Parathyroid adenoma (tissue), 2 donors: Measurements from ENCODE around the gene IQGAP3.
A peak's percentile ranks its signal among the peaks of the same experiment; 100 is the strongest.

ENCODE experiments used
- H2AFZ ChIP-seq: fragments of 300-600 bp; sonication (generic); one replicate; pipeline ENCODE4 v1.7.0; 2017; ENCODE audit warnings: antibody characterized with exemption, mild to moderate bottlenecking
- H3K27ac ChIP-seq: fragments of 300-600 bp; sonication (generic); one replicate; pipeline ENCODE4 v1.7.0; 2017
- H3K27me3 ChIP-seq: fragments of 300-600 bp; sonication (generic); one replicate; pipeline ENCODE4 v1.7.0; 2017; ENCODE audit warnings: low read length; ENCODE audit not compliant: control insufficient read depth, insufficient read depth
- H3K36me3 ChIP-seq: fragments of 300-600 bp; sonication (generic); one replicate; pipeline ENCODE4 v1.7.0; 2017; ENCODE audit warnings: low read length; ENCODE audit not compliant: control insufficient read depth, insufficient read depth
- H3K4me1 ChIP-seq: fragments of 300-600 bp; sonication (generic); one replicate; pipeline ENCODE4 v1.7.0; 2017; ENCODE audit warnings: control low read depth
- H3K4me2 ChIP-seq: fragments of 300-600 bp; sonication (generic); one replicate; pipeline ENCODE4 v1.7.0; 2017; ENCODE audit warnings: low read length
- H3K4me3 ChIP-seq: fragments of 300-600 bp; sonication (generic); one replicate; pipeline ENCODE4 v1.7.0; 2017; ENCODE audit warnings: low read depth, low read length
- H3K79me2 ChIP-seq: fragments of 300-600 bp; sonication (generic); one replicate; pipeline ENCODE4 v1.7.0; 2017; ENCODE audit warnings: control low read depth
- H3K9ac ChIP-seq: fragments of 300-600 bp; sonication (generic); one replicate; pipeline ENCODE4 v1.7.0; 2017; ENCODE audit warnings: mild to moderate bottlenecking
- H3K9me3 ChIP-seq: fragments of 300-600 bp; sonication (generic); one replicate; pipeline ENCODE4 v1.7.0; 2017; ENCODE audit warnings: low read length; ENCODE audit not compliant: control insufficient read depth
- CTCF ChIP-seq: fragments of 300-600 bp; sonication (generic); IDR thresholded peaks from one replicate; pipeline ENCODE4 v1.7.0; 2017; ENCODE audit warnings: antibody characterized with exemption, mild to moderate bottlenecking
- donor health status: primary hyperparathyroidism.

The IQGAP3 gene

GRCh38 chr1:156486421-156487344 is 85.7 kb downstream of the IQGAP3 start:
- H3K9ac ChIP-seq: no peak overlapping the region
- no peak overlapping the region for H3K4me2 ChIP-seq
- H3K27ac ChIP-seq: peak overlapping the region; percentile 89
- no peak overlapping the region for H3K4me3 ChIP-seq
- no peaks in the 10 kb centered on the region for H3K27me3 ChIP-seq
- H3K9me3 ChIP-seq: no peaks in the 10 kb centered on the region
- TF ChIP-seq CTCF: no peak
- H3K79me2 ChIP-seq: peaks cover 66% of the 10 kb centered on the region
- peaks cover 34% of the 10 kb centered on the region for H3K4me1 ChIP-seq
- no peaks in the 10 kb centered on the region for H3K36me3 ChIP-seq
- H2AFZ ChIP-seq: no peak overlapping the region

- no peak overlapping the region for H3K4me2 ChIP-seq
- H3K9me3 ChIP-seq: no peaks in the 10 kb centered on the region
- no peaks in the 10 kb centered on the region for H3K27me3 ChIP-seq
- TF ChIP-seq CTCF: no peak
- H2AFZ ChIP-seq: no peak overlapping the region
- H3K36me3 ChIP-seq: no peaks in the 10 kb centered on the region
- peaks cover 63% of the 10 kb centered on the region for H3K79me2 ChIP-seq
- H3K4me3 ChIP-seq: no peak overlapping the region
- no peak overlapping the region for H3K27ac ChIP-seq
- peaks cover 28% of the 10 kb centered on the region for H3K4me1 ChIP-seq
- no peak overlapping the region for H3K9ac ChIP-seq
These were observed 86.4 kb downstream of the IQGAP3 start for GRCh38 chr1:156485984-156486383.

GRCh38 chr1:156484480-156485058 is 87.8 kb downstream of the IQGAP3 start:
- no peaks in the 10 kb centered on the region for H3K27me3 ChIP-seq
- H3K9me3 ChIP-seq: no peaks in the 10 kb centered on the region
- H3K9ac ChIP-seq: no peak overlapping the region
- H3K4me3 ChIP-seq: no peak overlapping the region
- no peak overlapping the region for H3K4me2 ChIP-seq
- H3K27ac ChIP-seq: no peak overlapping the region
- H3K4me1 ChIP-seq: peaks cover 20% of the 10 kb centered on the region
- no peaks in the 10 kb centered on the region for H3K36me3 ChIP-seq
- peaks cover 66% of the 10 kb centered on the region for H3K79me2 ChIP-seq
- TF ChIP-seq CTCF: no peak
- no peak overlapping the region for H2AFZ ChIP-seq

GRCh38 chr1:156483397-156483796 is 89.0 kb downstream of the IQGAP3 start:
- Histone ChIP-seq H3K36me3 (no peaks in the 10 kb centered on the region), H3K9ac (no peak overlapping the region), H3K4me2 (no peak overlapping the region), H3K27ac (no peak overlapping the region), H3K27me3 (no peaks in the 10 kb centered on the region), H2AFZ (no peak overlapping the region), H3K79me2 (peaks cover 74% of the 10 kb centered on the region), H3K4me3 (no peak overlapping the region), H3K9me3 (no peaks in the 10 kb centered on the region), H3K4me1 (peaks cover 11% of the 10 kb centered on the region)
- no peak for TF ChIP-seq CTCF
